GM18861 (cell line): ENCODE measurements around the gene OR56A3.
"Not testable (repeated sequence)": the region's sequence is repeated elsewhere in the genome, so short reads cannot be mapped to it uniquely, and the experiment has no call there.

Source experiments
- ATAC-seq: cut with Tn5 transposase; IDR thresholded peaks from one replicate; pipeline ENCODE4 v1.9.1; 2021; ENCODE audit not compliant: unreplicated experiment

OR56A3 gene, protein sequence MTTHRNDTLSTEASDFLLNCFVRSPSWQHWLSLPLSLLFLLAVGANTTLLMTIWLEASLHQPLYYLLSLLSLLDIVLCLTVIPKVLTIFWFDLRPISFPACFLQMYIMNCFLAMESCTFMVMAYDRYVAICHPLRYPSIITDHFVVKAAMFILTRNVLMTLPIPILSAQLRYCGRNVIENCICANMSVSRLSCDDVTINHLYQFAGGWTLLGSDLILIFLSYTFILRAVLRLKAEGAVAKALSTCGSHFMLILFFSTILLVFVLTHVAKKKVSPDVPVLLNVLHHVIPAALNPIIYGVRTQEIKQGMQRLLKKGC

DNA sequence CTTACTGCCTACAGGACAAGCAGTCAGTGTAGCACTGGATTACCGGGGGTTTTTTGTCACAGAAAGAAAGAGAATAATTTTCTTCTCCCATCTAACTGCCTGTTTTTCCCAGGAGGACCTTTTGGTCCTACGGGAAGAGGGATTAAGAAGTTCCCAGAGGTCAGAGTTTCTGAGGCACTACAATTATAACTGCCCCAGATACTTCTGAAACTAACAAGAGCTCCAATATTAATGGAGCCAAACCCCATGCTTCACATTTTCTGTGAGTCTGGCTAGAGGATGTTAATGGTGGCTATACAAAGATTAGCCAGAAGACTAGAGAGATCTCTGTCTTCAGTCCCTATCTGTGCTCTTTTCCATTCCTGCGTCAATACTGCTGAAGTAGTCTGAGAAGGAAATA lies at the start of gene OR56A3:
Gene OR56A3 (plus strand): TSS at position 301 of the 400 bp plus-strand sequence. CDS start 5,096 bp downstream, outside the sequence.
- ATAC-seq = no peak

DNA sequence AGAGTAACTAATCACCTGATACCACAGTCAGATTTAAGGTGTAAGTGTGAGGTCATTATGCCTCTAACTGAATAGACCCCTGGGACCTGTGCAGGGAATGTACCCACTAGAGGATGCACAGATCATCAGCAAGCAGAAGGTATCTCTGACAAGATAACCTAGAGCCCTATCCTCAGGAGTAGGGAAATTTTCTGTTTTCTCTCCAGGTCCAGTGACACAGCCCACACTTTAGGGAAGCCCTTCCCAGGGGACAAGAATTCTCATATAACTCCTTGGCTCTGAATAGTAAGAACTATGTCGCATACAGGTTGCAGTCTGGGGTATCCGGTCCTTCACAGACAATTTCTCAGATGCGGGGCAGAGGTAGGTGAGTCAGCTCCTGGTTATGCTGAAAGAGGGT lies 49.1 kb upstream of the OR56A3 start, which contains the start of gene OR52E5:
Gene OR52E5 (plus strand): TSS at position 301 of the 400 bp plus-strand sequence. CDS start 7,569 bp downstream, outside the sequence.
- no peak for ATAC-seq

GRCh38 chr11:5899534-5899933 lies 42.5 kb upstream of the OR56A3 start:
- no peak for ATAC-seq

- no peak for ATAC-seq
These were observed 31.5 kb upstream of the OR56A3 start for GRCh38 chr11:5910540-5910939.

DNA sequence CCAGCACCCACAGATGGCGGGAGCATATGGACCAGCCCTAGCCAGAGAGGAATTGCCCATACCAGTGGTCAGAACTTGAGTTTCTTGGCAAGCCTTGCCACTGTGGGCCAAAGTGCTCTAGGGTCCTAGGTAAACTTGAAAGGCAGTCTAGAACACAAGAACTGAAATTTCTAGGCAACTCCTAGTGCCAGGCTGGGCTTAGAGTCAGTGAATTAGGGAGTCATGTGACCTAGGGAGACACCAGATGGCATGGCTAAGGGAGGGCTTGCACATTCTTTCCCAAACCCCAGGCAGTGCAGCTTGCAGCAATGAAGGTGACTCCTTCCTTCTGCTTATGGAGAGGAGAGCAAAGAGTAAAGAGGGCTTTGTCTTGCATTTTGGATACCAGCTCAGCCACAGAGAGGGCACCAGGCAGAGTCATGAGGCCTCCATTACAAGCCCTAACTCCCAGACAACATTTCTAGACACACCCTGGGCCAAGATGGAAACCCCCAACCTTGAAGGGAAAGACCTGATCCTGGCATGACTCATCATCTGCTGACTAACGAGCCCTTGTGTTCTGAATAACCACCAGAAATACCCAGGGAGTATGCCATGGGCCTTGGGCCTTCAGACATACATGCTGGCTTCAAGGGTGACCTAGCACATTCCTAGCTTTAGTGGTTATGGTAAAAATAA lies 19.2 kb upstream of the OR56A3 start:
- ATAC-seq = peak; percentile 88

- ATAC-seq = peak; percentile 40
These were observed 18.6 kb upstream of the OR56A3 start for GRCh38 chr11:5923427-5923776.

DNA sequence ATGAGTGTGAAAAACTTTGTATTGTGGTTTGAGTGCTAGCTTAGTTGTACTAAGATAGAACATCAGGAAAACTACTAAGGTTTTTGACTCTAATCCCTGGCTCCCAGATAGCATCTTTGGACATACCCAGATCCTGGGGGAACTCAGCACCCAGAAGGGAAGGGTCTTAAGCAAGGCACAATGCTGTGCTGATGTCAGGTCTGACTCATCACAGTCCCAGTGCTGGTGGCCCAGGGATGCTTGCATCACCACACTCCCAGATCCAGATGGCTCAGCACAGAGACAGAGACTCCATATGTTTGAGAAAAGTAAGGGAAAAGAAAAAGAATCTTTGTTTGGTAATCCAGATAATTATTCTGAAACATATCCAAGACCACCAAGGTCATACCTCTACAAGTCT lies 18.3 kb upstream of the OR56A3 start:
- ATAC-seq = peak; percentile 9

DNA sequence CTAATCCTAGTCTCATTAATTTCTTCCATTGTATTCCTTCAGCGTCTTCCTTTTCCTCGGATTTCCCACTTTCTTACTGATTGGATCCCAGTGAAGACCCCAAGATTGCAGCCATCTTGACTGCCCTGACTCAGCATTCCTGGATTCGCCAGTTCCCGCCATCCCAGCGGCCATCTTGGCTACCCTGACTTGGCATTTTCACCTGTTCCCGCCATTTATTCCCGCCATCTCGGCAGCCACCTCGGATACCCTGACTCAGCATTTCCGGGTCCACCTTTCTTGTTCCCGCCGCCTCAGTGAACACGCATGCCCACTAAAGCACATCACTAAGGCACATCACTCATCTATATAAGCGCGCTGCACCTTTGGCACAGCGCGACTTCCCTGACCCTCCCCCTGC lies 13.8 kb upstream of the OR56A3 start:
- ATAC-seq = no peak

GRCh38 chr11:5928811-5929210 lies 13.2 kb upstream of the OR56A3 start:
- no peak for ATAC-seq

DNA sequence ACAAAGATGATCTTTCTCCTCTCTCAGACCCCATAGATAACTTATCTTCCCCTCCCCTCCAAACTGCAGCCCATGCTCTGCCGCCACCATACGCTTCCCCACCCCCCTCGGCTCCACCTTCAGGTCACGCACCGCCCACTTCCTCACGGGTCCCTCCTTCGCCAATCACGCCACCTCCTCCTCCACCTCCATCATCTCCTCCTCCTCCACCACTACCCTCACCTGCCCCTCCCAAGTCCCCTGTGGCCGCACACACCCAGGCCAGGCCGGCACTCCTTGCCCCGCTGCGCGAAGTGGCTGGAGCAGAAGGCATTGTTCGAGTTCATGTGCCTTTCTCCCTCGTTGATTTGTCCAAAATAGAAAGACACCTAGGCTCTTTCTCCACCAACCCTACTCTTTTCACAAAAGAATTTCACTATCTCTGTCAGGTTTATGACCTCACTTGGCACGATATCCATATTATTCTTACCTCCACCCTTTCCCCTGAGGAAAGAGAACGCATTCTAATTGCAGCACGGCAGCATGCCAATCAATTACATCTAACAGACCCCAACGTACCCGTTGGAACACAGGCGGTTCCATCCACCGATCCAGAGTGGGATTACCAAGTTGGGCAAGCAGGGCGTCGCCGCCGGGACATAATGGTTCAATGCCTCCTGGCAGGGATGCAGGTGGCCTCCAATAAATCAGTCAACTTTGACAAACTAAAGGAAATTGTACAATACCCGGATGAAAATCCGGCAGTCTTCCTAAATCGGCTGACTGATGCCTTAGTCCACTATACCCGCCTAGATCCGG lies 12.3 kb upstream of the OR56A3 start:
- ATAC-seq = no peak

GRCh38 chr11:5930614-5931013 lies 11.4 kb upstream of the OR56A3 start:
- ATAC-seq = no peak

DNA sequence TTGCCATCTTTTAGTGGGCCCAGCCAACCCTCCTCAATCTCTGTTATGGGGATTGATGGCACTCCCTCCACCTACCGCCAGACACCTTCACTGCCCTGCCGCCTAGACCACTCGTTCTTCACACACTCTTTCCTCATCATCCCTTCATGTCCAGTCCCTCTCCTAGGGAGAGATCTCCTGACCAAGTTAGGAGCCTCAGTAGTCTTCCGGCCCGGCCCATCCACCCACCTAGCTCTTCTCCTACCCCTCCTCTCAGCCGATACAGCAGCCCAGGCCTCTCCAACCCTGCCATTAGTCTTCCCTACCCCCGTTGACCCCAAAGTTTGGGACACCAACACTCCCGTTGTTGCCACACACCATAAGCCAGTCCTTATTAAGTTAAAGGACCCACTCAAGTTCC lies 11.0 kb upstream of the OR56A3 start:
- no peak for ATAC-seq

GRCh38 chr11:5932671-5933070 lies 9.4 kb upstream of the OR56A3 start:
- ATAC-seq = no peak

DNA sequence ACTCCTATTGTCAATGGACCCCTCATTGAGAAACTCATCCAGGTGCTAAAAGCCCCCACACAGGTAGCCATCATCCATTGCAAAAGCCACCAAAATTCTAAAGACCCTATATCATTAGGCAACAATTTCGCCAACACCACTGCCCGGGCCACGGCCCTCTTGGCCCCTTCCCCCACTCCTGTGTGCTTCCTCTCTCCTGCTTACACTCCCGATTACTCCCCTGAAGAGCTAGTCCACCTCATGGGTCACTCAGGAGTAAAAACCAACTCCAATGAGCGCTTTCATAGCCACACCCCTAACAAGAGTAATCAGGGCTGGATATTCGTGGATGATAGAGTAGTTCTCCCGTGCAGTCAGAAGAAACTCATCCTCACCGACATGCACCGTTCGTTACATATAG lies 8.9 kb upstream of the OR56A3 start:
- no peak for ATAC-seq

- ATAC-seq = no peak
These were observed 4.0 kb upstream of the OR56A3 start for GRCh38 chr11:5937868-5938602.

GRCh38 chr11:5938603-5938965 lies 3.5 kb upstream of the OR56A3 start:
- no peak for ATAC-seq

DNA sequence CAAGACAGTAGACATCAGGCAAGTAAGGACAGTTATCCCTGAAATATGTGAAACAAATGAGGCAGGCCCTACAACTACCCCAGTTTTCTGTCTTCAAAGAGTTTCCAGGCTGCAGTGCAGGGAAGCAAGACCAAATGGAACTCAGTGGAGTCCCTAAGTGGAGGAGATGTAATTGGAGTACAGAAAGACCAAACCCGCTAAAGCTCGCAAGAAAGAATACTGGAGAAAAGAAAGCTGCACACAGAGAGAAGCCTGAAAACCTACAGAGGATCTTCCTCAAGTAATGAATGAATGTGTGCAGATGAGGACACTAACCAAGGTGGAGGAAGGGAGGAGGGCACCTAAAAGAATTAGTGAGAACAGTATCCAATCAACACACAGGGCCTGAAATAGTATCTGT lies 1.3 kb upstream of the OR56A3 start:
- no peak for ATAC-seq

DNA sequence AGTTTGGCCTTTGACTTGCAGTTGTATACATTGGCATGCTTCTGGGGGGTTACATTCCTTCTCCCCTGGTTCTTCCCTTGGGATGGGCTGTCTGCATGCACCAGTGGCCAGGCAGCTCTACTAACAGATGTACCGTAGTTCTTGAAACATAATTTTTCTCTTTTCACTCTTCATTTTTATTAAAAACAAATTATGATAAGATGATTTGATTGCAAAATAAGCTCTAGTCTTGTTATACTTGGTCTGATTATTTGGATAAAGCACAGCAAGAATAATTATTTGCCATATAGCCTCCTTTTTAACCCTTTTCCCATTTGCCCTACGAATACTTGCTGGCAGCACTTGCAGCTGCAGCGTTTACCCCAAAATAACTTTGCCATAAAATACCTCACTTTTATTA lies 13.5 kb downstream of the OR56A3 start:
- no peak for ATAC-seq

DNA sequence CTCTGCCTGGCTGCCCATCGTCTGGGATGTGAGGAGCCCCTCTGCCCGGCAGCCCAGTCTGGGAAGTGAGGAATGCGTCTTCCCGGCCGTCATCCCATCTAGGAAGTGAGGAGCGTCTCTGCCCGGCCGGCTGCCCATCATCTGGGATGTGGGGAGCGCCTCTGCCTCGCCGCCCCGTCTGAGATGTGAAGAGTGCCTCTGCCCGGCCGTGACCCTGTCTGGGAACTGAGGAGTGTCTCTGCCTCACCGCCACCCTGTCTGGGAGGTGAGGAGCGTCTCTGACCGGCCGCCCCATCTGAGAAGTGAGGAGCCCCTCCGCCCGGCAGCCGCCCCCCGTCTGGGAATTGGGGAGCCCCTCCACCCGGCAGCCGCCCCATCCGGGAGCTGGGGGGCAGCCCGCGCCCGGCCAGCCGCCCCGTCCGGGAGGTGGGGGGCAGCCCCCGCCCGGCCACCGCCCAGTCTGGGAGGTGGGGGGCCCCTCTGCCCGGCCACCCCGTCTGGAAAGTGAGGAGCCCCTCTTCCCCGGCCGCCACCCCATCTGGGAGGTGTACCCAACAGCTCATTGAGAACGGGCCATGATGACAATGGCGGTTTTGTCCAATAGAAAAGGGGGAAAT lies 18.8 kb downstream of the OR56A3 start:
- ATAC-seq = not testable (repeated sequence)

DNA sequence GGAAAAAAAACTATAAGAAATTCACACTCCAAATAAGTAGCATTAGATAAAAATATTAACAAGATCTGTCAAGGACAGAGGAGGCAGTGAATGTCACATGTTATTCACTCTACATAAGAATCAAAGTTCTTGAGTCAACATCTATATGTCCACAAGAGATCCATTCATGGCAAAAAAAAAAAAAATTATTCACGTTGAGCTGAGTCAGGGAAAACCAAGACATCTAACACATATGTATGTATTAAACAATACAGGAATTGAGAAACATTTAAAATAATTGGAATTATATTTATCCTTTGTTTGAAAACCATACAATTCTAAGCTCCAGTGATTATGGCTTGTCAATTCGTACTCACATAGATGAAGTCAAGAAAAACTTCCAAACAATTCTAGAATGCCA lies 24.9 kb downstream of the OR56A3 start:
- no peak for ATAC-seq

DNA sequence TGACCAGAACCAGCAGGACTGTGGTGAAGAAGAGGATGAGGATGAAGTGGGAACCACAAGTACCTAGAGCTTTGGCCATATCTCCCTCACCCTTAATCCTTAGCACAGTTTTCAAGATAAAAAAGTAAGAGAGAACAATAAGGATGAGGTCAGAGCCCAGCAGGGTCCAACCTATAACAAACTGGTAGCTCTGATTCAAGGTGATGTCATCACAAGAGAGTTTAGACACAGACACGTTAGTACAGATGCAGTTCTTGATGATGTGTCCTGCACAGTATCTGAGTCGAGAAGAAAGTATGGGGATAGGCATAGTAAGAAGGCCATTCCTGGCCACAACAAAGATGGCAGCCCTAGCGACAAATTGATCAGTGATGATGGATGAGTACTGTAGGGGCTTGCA lies 25.7 kb downstream of the OR56A3 start:
- no peak for ATAC-seq
